Stimulated activated naive CD8-positive, alpha-beta T cell treated with anti-CD3 and anti-CD28 coated beads, Interleukin-15, Interleukin-2, amounts not matched to agents 100 ng/mL and 50 ng/mL, for 24 hours (primary cell): ENCODE measurements around the gene STING1.
"Not testable (repeated sequence)": the region's sequence is repeated elsewhere in the genome, so short reads cannot be mapped to it uniquely, and the experiment has no call there.

Experiments used
- H3K27ac Mint-ChIP-seq: one replicate; pipeline ENCODE4 v1.8.0; 2021; ENCODE audit warnings: mild to moderate bottlenecking, mixed read lengths
- H3K27me3 Mint-ChIP-seq: one replicate; pipeline ENCODE4 v1.8.0; 2021; ENCODE audit warnings: mixed read lengths
- H3K36me3 Mint-ChIP-seq: one replicate; pipeline ENCODE4 v1.8.0; 2021; ENCODE audit warnings: low read depth, mixed read lengths
- H3K4me1 Mint-ChIP-seq: one replicate; pipeline ENCODE4 v1.8.0; 2021; ENCODE audit warnings: low read depth, mixed read lengths
- H3K4me3 Mint-ChIP-seq: one replicate; pipeline ENCODE4 v1.8.0; 2021; ENCODE audit warnings: mild to moderate bottlenecking, mixed read lengths
- H3K9me3 Mint-ChIP-seq: one replicate; pipeline ENCODE4 v1.8.0; 2021; ENCODE audit warnings: mixed read lengths

Gene STING1

GRCh38 chr5:139513852-139514485 lies 31.4 kb upstream of the STING1 start:
- peaks cover 58% of the 10 kb centered on the region for H3K4me1 Mint-ChIP-seq
- H3K27ac Mint-ChIP-seq, result no peak overlapping the region
- H3K4me3 Mint-ChIP-seq, result no peak overlapping the region
- H3K27me3 Mint-ChIP-seq, result no peaks in the 10 kb centered on the region
- peaks cover 5% of the 10 kb centered on the region for H3K36me3 Mint-ChIP-seq
- H3K9me3 Mint-ChIP-seq, result peaks cover 4% of the 10 kb centered on the region

DNA sequence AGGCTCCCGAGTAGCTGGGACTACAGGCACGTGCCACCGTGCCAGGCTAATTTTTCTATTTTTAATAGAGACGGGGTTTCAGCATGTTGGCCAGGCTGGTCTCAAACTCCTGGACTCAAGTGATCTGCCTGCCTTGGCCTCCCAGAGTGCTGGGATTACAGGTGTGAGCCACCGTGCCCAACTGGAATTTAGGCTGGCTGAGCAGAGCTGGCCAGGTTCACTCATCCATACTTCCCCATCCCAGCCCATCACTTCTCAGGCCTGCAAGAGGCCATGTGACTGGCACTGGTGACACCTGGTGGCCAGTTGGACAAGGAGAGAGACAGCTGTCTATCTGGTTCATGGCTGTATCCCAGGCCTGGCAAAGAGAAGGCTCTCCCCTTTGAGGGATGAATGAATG lies 30.9 kb upstream of the STING1 start:
- H3K4me1 Mint-ChIP-seq, result peaks cover 58% of the 10 kb centered on the region
- not testable (repeated sequence) for H3K4me3 Mint-ChIP-seq, H3K27me3 Mint-ChIP-seq

DNA sequence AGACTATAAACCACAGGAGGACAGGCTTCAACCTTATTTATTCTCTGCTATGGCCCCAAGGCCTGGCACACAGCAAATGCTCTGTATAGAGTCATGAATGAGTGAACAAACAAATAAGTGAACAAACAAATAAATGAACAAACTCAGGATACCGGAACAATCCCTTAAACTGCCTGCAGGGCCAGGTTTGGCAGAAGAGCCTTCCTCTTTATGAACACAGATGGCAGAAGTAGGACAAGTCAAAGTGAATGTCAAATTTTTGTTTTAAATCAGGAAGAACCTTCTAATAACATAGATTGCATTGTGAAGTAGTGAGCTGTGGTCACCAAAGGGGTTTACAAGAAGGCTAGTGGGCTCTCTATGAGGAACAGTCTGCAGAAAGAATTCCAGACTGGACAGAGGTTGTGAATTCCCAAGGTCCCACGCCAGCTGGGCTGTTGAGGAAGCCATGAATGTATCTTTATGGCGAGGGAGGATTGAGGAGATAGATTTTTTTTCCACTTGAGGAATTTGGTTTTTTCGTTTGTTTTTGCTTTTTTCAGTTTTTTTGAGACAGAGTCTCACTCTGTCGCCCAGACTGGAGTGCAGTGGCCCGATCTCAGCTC lies 30.3 kb upstream of the STING1 start:
- H3K27ac Mint-ChIP-seq, result no peak overlapping the region
- H3K4me1 Mint-ChIP-seq, result peaks cover 58% of the 10 kb centered on the region
- peaks cover 5% of the 10 kb centered on the region for H3K36me3 Mint-ChIP-seq
- peaks cover 4% of the 10 kb centered on the region for H3K9me3 Mint-ChIP-seq
- no peaks in the 10 kb centered on the region for H3K27me3 Mint-ChIP-seq
- H3K4me3 Mint-ChIP-seq, result no peak overlapping the region

More for the DNA sequence above, 30.9 kb upstream of the STING1 start:
- not testable (repeated sequence) for H3K9me3 Mint-ChIP-seq, H3K27ac Mint-ChIP-seq, H3K36me3 Mint-ChIP-seq

DNA sequence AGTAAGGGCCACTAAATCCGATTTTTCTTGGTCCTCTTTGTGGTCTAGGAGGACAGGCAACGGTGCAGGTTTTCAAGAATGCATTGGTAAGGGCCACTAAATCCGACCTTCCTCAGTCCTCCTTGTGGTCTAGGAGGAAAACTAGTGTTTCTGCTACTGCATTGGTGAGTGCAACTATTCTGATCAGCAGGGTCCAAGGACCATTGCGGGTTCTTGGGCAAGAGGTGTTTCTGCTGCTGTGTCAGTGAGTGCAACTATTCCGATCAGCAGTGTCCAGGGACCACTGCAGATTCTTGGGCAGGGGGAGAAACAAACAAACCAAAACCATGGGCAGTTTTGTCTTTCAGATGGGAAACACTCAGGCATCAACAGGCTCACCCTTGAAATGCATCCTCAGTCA lies 22.2 kb upstream of the STING1 start:
- peaks cover 11% of the 10 kb centered on the region for H3K4me1 Mint-ChIP-seq
- H3K36me3 Mint-ChIP-seq, H3K4me3 Mint-ChIP-seq, H3K27ac Mint-ChIP-seq, H3K27me3 Mint-ChIP-seq, H3K9me3 Mint-ChIP-seq: not testable (repeated sequence)

GRCh38 chr5:139503879-139504278 lies 21.3 kb upstream of the STING1 start:
- H3K4me3 Mint-ChIP-seq, H3K27ac Mint-ChIP-seq, H3K9me3 Mint-ChIP-seq, H3K27me3 Mint-ChIP-seq, H3K36me3 Mint-ChIP-seq: not testable (repeated sequence)
- H3K4me1 Mint-ChIP-seq, result peaks cover 11% of the 10 kb centered on the region

GRCh38 chr5:139503036-139503817 lies 20.7 kb upstream of the STING1 start:
- H3K4me3 Mint-ChIP-seq, H3K4me1 Mint-ChIP-seq, H3K36me3 Mint-ChIP-seq, H3K9me3 Mint-ChIP-seq, H3K27me3 Mint-ChIP-seq, H3K27ac Mint-ChIP-seq: not testable (repeated sequence)

GRCh38 chr5:139501381-139501780 lies 18.8 kb upstream of the STING1 start:
- Mint-ChIP-seq H3K4me1 (no peaks in the 10 kb centered on the region), H3K27me3 (no peaks in the 10 kb centered on the region), H3K4me3 (no peak overlapping the region), H3K27ac (no peak overlapping the region), H3K36me3 (no peaks in the 10 kb centered on the region), H3K9me3 (no peaks in the 10 kb centered on the region)

- H3K9me3 Mint-ChIP-seq, result no peaks in the 10 kb centered on the region
- H3K36me3 Mint-ChIP-seq, result no peaks in the 10 kb centered on the region
- no peaks in the 10 kb centered on the region for H3K27me3 Mint-ChIP-seq
- no peak overlapping the region for H3K4me3 Mint-ChIP-seq
- H3K27ac Mint-ChIP-seq, result no peak overlapping the region
- peaks cover 17% of the 10 kb centered on the region for H3K4me1 Mint-ChIP-seq
Measured at GRCh38 chr5:139495638-139496435, 13.3 kb upstream of the STING1 start.

DNA sequence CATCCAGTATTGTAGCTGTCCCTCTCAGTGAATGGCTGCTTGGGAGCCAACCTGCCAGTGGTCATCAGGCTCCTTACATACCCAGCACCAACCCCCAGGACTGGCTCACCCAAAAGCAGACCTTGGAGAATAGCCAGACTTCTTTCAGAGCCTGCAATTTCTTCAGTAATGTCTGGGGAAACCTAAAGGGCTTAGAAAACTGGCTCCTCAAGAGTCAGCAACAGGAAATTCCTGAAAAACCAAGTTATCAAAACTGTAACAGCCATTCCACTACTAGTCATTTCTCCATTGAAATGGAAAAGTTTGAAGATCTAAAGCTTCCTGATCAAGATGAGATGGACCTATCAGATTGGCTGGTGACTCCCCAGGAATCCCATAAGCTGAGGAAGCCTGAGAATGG lies 12.3 kb upstream of the STING1 start:
- Mint-ChIP-seq H3K36me3 (no peaks in the 10 kb centered on the region), H3K27me3 (no peaks in the 10 kb centered on the region), H3K9me3 (no peaks in the 10 kb centered on the region), H3K27ac (no peak overlapping the region), H3K4me1 (peaks cover 17% of the 10 kb centered on the region), H3K4me3 (no peak overlapping the region)

DNA sequence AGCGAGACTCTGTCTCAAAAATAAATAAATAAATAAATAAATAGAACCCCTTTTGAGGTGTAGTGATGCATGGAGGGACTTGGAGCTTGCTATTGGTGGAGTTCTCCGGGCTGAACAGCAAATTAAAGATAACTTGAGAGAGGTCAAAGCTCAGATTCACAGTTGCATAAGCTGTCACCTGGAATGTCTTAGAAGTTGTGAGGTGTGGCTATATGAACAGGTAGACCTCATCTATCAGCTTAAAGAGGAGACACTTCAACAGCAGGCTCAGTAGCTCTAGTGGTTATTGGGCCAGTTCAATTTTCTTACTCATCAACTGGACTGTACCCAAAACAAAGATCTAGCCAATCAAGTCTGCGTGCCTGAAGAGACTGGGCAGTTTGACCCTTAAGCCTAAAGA lies 11.7 kb upstream of the STING1 start:
- H3K36me3 Mint-ChIP-seq, result no peaks in the 10 kb centered on the region
- peaks cover 17% of the 10 kb centered on the region for H3K4me1 Mint-ChIP-seq
- no peak overlapping the region for H3K4me3 Mint-ChIP-seq
- H3K27ac Mint-ChIP-seq, result no peak overlapping the region
- H3K9me3 Mint-ChIP-seq, result no peaks in the 10 kb centered on the region
- H3K27me3 Mint-ChIP-seq, result no peaks in the 10 kb centered on the region

DNA sequence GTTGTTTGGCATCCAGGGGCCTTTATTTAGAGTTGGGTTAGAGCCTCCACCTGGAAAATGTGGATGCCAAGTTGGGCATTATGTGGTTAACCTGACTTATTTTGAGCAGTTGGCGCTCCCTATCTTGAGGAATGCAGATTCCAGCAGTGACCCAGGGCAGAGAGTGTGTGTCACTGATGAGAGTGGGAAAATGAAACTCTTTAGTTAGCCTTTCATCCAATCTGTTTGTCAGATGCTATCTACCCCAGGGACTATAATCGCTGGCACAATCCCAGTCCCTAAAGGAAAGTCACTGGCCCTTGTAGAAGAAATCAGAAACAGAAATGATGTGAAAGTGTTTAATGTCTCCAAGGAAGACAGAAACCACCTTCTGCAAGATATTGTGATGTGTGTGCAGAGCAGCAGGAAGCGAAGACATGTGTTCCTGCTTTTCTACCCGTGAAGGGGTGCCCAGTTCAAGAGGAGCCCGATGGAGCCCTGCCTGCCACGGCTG lies 10.2 kb upstream of the STING1 start:
- Mint-ChIP-seq H3K27ac (no peak overlapping the region), H3K9me3 (no peaks in the 10 kb centered on the region), H3K4me3 (no peak overlapping the region), H3K36me3 (no peaks in the 10 kb centered on the region), H3K4me1 (peaks cover 25% of the 10 kb centered on the region), H3K27me3 (no peaks in the 10 kb centered on the region)

GRCh38 chr5:139488260-139488659 lies 5.7 kb upstream of the STING1 start:
- Mint-ChIP-seq H3K4me1 (peaks cover 16% of the 10 kb centered on the region), H3K36me3 (no peaks in the 10 kb centered on the region), H3K9me3 (no peaks in the 10 kb centered on the region), H3K4me3 (no peak overlapping the region), H3K27ac (peak overlapping the region; percentile 76), H3K27me3 (no peaks in the 10 kb centered on the region)

DNA sequence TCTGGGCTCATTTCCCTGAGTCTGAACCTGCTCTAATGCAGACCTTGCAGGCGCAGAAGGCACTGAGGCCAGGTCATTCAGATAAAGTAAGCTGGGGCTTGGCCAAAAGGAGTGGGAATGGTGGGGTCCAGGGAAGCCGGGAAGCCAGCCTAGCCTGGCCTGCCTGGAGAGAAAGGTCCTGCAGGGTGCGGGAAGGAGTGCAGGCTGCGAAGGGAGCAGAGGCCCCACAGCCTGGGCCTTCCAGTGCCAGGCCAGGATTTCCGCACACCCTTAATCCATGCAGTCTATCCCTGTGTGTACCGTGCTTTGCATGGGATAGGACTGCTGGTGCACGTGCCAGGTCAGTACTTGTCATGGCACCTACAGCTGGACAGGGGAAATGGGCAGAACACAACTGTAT lies 3.6 kb upstream of the STING1 start:
- no peaks in the 10 kb centered on the region for H3K27me3 Mint-ChIP-seq
- H3K36me3 Mint-ChIP-seq, result no peaks in the 10 kb centered on the region
- H3K4me1 Mint-ChIP-seq, result peaks cover 25% of the 10 kb centered on the region
- no peaks in the 10 kb centered on the region for H3K9me3 Mint-ChIP-seq
- H3K27ac Mint-ChIP-seq, result no peak overlapping the region
- H3K4me3 Mint-ChIP-seq, result no peak overlapping the region

DNA sequence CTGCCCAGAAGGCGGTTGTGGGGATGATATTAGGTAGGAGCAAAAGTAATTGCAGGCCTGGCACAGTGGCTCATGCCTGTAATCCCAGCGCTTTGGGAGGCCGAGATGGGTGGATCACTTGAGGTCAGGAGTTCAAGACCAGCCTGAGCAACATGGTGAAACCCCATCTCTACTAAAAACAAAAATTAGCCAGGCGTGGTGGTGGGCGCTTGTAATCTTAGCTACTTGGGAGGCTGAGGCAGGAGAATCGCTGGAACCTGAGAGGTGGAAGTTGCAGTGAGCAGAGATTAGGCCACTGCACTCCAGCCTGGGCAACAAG lies 291 bp upstream of the STING1 start:
- peaks cover 38% of the 10 kb centered on the region for H3K4me1 Mint-ChIP-seq

DNA sequence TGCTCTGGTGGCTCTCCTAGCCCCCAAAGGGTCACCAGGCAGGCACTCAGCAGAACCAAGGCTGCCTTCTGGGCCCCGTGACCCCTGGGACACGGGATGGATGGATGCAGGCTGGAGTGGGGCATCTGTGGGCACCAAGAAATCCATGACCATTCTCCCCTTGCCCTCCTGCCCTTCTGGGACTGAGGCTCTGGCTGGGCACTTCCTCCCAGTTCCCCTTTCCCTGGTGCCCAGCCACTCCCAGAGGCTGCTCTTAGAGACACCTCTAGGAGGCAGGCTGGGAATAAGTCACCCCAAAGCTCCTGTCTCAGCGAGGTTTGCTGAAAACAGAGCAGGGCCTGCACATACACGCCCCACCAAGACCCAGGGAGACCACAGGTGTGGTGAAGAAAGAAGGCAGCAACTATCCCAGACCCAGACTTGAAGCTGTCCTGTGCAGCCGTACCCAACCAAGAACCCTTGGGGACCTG lies 943 bp downstream of the STING1 start:
- peaks cover 38% of the 10 kb centered on the region for H3K4me1 Mint-ChIP-seq
- H3K27me3 Mint-ChIP-seq, result no peaks in the 10 kb centered on the region
- H3K4me3 Mint-ChIP-seq, result peak overlapping the region; percentile 89
- peaks cover 16% of the 10 kb centered on the region for H3K36me3 Mint-ChIP-seq
- H3K27ac Mint-ChIP-seq, result peak overlapping the region; percentile 95
- H3K9me3 Mint-ChIP-seq, result no peaks in the 10 kb centered on the region

More for the DNA sequence above, 291 bp upstream of the STING1 start:
- not testable (repeated sequence) for H3K9me3 Mint-ChIP-seq, H3K27me3 Mint-ChIP-seq
- peak overlapping the region; percentile 89 for H3K4me3 Mint-ChIP-seq
- H3K36me3 Mint-ChIP-seq, result peaks cover 16% of the 10 kb centered on the region
- H3K27ac Mint-ChIP-seq, result peak overlapping the region; percentile 95
